Measurements from ENCODE around the gene PTOV1.

The PTOV1 gene

GRCh38 chr19:49892716-49893115 lies 41.8 kb downstream of the PTOV1 start:
- no peak for DNase-seq

GRCh38 chr19:49894011-49894664 lies 43.2 kb downstream of the PTOV1 start:
- DNase-seq, result no peak

DNA sequence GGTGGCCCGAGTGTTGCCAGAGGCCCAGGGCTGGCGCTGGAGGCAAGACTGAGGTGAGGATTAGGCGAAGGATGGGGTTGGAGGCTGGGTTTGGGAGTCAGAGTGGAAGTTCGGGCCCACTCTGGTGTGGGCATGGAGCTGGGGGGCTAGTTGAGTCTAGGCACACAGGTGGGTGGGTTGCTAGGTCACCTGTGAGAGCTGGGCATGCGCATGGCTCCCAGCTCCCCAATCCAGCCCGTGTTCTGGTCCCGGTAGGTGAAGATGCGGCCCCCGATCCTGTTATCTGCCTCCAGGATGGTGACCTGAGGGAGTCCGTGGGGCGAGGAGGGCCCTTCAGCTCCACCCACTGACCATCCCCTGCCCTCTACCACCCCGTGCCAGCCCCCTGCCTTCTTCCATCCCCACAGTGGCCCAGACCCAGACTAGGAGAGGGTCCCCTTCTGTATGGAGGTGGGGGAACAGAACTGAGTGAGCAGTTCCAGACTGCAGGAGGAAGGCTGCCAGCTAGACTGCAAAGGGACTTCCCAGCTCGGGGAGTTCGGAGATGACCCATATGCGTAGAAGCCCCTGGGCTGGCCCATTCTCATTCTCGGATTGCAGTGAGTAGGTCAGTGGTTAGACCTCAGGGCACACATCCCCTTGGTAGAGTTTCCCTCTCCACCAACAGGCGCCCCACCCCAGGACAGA lies 44.1 kb downstream of the PTOV1 start:
- DNase-seq, result no peak

DNA sequence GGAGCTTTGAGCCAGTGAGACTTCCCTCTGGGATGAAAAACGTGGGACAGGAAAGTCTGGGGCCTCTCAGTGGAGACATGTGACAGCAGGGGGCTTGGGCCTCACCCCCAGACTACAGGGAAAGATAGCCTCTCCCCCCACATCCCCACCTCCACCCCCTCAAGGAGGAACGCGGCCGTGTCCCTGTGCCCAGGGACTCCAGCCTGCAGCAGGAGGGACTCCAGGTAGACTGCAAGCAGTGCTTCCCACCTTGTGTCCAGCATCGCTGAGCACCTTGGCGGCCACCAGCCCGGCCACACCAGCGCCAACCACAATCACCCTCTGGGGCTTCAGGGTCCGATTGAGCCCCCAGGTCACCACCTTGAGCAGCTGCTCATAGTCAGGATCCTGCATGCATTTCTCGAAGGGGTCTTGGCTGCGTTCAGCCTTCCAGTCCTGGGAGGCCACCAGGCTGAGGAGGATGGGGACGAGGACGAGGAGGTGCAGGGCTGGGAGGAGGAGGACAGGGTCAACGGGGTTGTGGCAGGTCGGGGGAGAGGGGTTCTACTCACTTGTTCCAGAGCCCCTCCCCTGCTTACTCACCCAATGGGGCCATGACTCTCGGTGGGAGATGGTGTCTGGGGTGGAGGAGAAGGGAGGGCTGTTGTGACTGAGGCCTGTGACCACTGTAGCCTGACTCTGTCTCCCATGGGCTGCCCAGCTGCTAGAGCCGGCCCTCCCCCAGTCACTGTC lies 44.8 kb downstream of the PTOV1 start:
- DNase-seq, result no peak

DNA sequence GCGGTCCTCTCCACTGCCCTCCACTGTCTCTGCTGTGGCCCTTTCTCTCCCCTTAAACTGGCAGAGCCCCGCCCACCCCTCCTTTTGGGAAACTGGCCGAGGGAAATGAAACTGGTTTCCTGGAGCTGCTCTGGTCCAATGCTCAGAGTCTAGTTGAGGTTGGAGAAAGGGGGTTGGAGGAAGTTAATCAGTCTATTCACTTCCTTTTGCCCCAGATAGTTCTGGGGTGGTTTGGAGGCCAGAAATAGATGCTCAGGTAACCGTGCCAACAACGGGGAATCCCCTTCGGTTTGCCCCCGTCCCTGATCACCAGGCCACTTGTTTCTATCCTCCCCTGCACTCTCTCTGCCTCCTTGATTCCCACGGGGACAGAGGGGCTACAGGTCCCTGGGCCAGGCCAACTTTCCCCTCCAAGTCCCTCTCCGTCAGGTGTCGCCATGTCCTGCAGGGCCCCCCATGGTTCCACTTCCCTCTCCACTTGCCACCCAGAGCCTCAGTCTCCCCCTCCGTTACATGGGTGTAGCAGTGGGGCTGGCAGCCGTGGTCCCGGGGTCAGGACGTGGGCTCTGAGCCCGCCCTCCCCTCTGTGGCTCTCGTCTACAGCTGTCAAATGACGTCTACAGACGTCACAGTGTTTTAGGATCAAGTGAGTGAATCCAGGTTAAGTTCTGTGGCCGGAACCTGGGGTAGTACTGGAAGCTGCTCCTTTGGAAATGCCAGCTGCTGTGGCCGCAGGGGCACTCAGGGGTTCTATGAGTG lies 46.1 kb downstream of the PTOV1 start, which contains the start of gene IL4I1:
TSS of gene IL4I1 (minus strand) at position 25 of the 759 bp plus-strand sequence. CDS start 727 bp downstream, outside the sequence.
- no peak for DNase-seq

GRCh38 chr19:49904136-49904535 lies 53.2 kb downstream of the PTOV1 start:
- DNase-seq, result no peak

DNA sequence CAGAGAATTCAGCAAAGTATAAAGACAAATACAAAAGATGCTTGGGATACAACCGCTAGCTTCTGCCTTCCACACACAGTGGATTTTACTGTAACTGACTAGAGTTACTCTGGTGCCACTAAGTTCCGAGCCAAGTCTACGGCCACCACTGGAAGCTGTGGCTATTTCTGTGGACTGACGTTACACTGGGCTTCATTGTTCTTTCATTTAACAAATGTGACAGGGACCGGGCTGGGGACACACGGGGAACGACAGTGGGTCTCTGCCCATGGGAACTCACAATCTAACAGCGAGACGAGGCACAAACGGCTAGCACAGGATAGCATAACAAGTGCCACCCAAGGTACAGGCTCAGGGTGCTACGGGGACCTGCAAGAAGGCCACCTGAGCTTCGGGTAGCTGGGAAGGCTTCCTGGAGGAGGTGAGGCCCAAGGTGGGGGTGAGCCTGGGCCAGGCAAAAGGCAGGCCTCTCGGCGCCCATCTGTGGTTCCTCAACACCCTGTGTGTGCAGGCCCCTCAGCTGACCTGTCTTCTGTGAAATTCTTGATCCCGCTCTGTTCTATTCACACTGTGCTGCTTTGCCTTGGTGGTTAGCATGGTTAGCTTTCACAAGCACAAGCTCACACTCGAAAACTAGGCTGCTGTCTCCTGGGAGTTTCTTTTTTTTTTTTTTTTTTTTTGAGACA lies 56.1 kb downstream of the PTOV1 start:
- no peak for DNase-seq

- no peak for DNase-seq
These were observed 56.9 kb downstream of the PTOV1 start for GRCh38 chr19:49907745-49908446.

- DNase-seq, result no peak
These were observed 57.8 kb downstream of the PTOV1 start for GRCh38 chr19:49908480-49909420.

DNA sequence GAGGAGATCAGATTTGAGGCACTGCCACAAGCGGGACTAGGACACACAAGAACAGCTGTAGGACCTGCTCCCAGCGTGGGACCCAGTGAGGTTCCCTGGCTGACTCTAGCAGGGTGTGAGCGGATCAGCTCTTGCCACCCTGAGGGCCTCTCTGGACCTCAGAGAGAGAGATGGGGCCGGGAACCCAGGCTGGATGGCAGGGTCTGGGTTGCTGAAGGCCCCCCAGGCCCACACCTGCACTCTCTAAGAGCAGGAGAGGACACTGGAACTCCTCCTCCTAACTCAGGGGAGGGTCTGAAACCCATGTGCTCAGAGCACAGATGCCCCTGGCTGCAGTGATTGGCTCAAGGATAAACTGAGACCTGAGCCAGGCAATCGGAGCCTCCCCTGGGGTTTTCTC lies 59.2 kb downstream of the PTOV1 start:
- peak; percentile 66 for DNase-seq

Measured in NCI-H2171 treated with DMSO at 0.1 percent for 48 hours (cell line).